B cell (primary cell): Measurements from ENCODE around the gene ARFGAP1.

Experiments used
- CTCF ChIP-seq: fragments of 200-600 bp; IDR thresholded peaks from one replicate; pipeline ENCODE4 v1.8.0; 2022; ENCODE audit warnings: antibody characterized with exemption, mild to moderate bottlenecking
- EZH2 ChIP-seq: IDR thresholded peaks from 2 replicates; pipeline ENCODE4 v1.6.1; 2012; ENCODE audit warnings: borderline replicate concordance, low read depth, mild to moderate bottlenecking, moderate library complexity, low read length; ENCODE audit not compliant: insufficient read depth, poor library complexity, severe bottlenecking

- TF ChIP-seq EZH2 (no peak), CTCF (no peak)
Measured at GRCh38 chr20:63281742-63282665, 9.4 kb downstream of the ARFGAP1 start.
